Trophoblast cell (in vitro differentiated cells and primary cell): ENCODE results near the gene PNCK.
A peak's percentile ranks its signal among the peaks of the same experiment; 100 is the strongest.

Experiments
- DNase-seq, 2 donors: peaks; one replicate each; pipeline ENCODE4 v3.0.0-alpha.2; 2016
- H2AFZ ChIP-seq: 2 replicates; pipeline ENCODE4 v1.6.1; 2013; ENCODE audit warnings: low read length, moderate library complexity, mild to moderate bottlenecking; ENCODE audit not compliant: insufficient read depth, poor library complexity
- H2AK5ac ChIP-seq: 2 replicates; pipeline ENCODE4 v1.6.1; 2013; ENCODE audit warnings: mild to moderate bottlenecking, low read length
- H2BK120ac ChIP-seq: 2 replicates; pipeline ENCODE4 v1.6.1; 2013; ENCODE audit warnings: low read length, mild to moderate bottlenecking, moderate library complexity; ENCODE audit not compliant: insufficient read depth, poor library complexity
- H2BK12ac ChIP-seq: 2 replicates; pipeline ENCODE4 v1.6.1; 2013; ENCODE audit warnings: mild to moderate bottlenecking, low read length, moderate library complexity
- H2BK5ac ChIP-seq: 2 replicates; pipeline ENCODE4 v1.6.1; 2013; ENCODE audit warnings: low read length, low read depth, moderate library complexity, mild to moderate bottlenecking; ENCODE audit not compliant: poor library complexity
- H3K14ac ChIP-seq: 2 replicates; pipeline ENCODE4 v1.6.1; 2013; ENCODE audit warnings: mild to moderate bottlenecking, low read length
- H3K18ac ChIP-seq: 2 replicates; pipeline ENCODE4 v1.6.1; 2013; ENCODE audit warnings: mild to moderate bottlenecking, low read length
- H3K23ac ChIP-seq: 2 replicates; pipeline ENCODE4 v1.6.1; 2013; ENCODE audit warnings: low read length
- H3K27ac ChIP-seq: 2 replicates; pipeline ENCODE4 v1.5.1; 2013; ENCODE audit warnings: low read depth, mild to moderate bottlenecking, inconsistent platforms, low read length, moderate library complexity
- H3K27me3 ChIP-seq: 2 replicates; pipeline ENCODE4 v1.6.1; 2013; ENCODE audit warnings: inconsistent platforms, mild to moderate bottlenecking, low read length, moderate library complexity; ENCODE audit not compliant: insufficient read depth
- H3K36me3 ChIP-seq, 2 experiments: 1 replicate in 1 of 2; 2 replicates in 1 of 2; pipeline ENCODE4 v1.6.1; 2013; ENCODE audit warnings: low read length in 2 of 2, mild to moderate bottlenecking in 2 of 2, moderate library complexity in 1 of 2; ENCODE audit not compliant: insufficient read depth in 2 of 2, control insufficient read depth in 1 of 2
- H3K4ac ChIP-seq: 2 replicates; pipeline ENCODE4 v1.6.1; 2013; ENCODE audit warnings: low read depth, mild to moderate bottlenecking, low read length, moderate library complexity
- H3K4me1 ChIP-seq, 2 experiments: 1 replicate in 1 of 2; 2 replicates in 1 of 2; pipeline ENCODE4 v1.6.1; 2013; ENCODE audit warnings: low read length in 2 of 2, mild to moderate bottlenecking in 2 of 2, moderate library complexity in 1 of 2; ENCODE audit not compliant: insufficient read depth in 2 of 2, control insufficient read depth in 1 of 2
- H3K4me2 ChIP-seq: 2 replicates; pipeline ENCODE4 v1.6.1; 2013; ENCODE audit warnings: inconsistent platforms, mild to moderate bottlenecking, low read length, moderate library complexity
- H3K4me3 ChIP-seq: 2 replicates; pipeline ENCODE4 v1.5.1; 2013; ENCODE audit warnings: mild to moderate bottlenecking, low read depth, low read length, inconsistent platforms
- H3K79me1 ChIP-seq: one replicate; pipeline ENCODE4 v1.6.1; 2013; ENCODE audit warnings: low read length
- H3K79me2 ChIP-seq: 2 replicates; pipeline ENCODE4 v1.6.1; 2013; ENCODE audit warnings: low read length, mild to moderate bottlenecking; ENCODE audit not compliant: control insufficient read depth, insufficient read depth, poor library complexity
- H3K9ac ChIP-seq: 2 replicates; pipeline ENCODE4 v1.6.1; 2013; ENCODE audit warnings: mild to moderate bottlenecking, low read length
- H3K9me3 ChIP-seq: 2 replicates; pipeline ENCODE4 v1.6.1; 2013; ENCODE audit warnings: low read depth, mild to moderate bottlenecking, control low read depth, inconsistent platforms, low read length; ENCODE audit not compliant: insufficient read depth
- H4K12ac ChIP-seq: 2 replicates; pipeline ENCODE4 v1.6.1; 2013; ENCODE audit warnings: low read depth, mild to moderate bottlenecking, low read length, moderate library complexity
- H4K8ac ChIP-seq: 2 replicates; pipeline ENCODE4 v1.6.1; 2013; ENCODE audit warnings: low read depth, mild to moderate bottlenecking, low read length, moderate library complexity
- H4K91ac ChIP-seq: one replicate; pipeline ENCODE4 v1.6.1; 2013; ENCODE audit warnings: low read depth, mild to moderate bottlenecking, low read length, moderate library complexity
- WGBS: extraction: QIAGEN DNeasy Blood & Tissue Kit; methylation state at CpG from one replicate; pipeline ENCODE4 v1.1.7; 2013; ENCODE audit warnings: missing lambda C conversion rate; ENCODE audit not compliant: insufficient read length, insufficient coverage; ENCODE audit errors: extremely low coverage; 5-methylcytosine and 5-hydroxymethylcytosine counted together

Gene PNCK

DNA sequence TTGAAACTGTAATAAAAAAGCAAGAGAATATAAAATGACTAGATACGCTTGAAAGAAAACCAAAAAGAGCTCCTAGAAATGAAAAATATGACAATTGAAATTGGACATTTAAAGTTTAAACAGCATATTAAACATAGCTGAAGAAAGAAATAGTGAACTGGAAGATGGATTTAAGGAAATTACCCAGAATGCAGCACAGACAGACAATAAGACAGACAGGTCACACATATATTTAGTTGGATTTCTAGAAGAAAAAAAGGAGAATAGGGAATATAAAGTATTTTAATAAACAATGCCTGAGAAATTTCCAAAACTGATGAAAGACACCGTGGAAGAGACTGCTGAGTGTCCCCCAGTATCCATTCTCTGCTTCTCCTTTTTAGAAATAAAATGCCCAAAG lies 20.1 kb downstream of the PNCK start:
- no peak overlapping the region for H3K4me3 ChIP-seq
- no CpG with 5 or more reads among the region's 2 CpGs for WGBS

DNA sequence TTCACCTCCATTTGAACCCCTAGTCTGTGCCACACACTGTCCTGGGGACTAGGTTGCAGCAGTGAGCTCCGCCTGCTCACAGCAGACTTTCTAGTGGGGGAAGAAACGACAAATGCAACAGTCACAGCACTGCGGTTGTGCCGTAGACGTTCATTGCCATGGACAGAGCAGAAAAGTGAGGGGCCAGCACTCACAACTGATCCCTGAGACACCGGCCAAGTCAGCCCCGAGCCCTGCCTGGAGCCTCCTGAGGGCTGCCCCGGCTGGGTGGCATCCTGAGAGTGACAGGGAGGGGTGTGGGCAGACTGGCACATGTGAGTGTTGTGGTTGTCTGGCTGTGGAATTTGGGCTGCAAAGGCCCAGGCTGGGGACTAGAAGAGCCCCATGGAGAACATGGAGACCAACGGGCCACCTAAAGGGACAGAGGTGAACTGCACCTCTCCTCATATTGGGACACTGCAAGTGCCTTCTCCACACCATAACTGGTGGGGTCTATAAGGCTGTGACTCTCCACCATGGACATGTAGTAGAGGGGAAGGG lies 22.0 kb downstream of the PNCK start:
- H2AK5ac ChIP-seq = no peak overlapping the region
- no peak overlapping the region for H2BK5ac ChIP-seq
- H3K4me2 ChIP-seq = no peak overlapping the region
- no peak overlapping the region for H4K8ac ChIP-seq
- H3K4me3 ChIP-seq = no peak overlapping the region
- no peak overlapping the region for H2BK120ac ChIP-seq
- H4K91ac ChIP-seq = no peak overlapping the region
- H3K27me3 ChIP-seq = peaks cover 15% of the 10 kb centered on the region
- H3K4ac ChIP-seq = no peak overlapping the region
- H4K12ac ChIP-seq = no peak overlapping the region
- no peaks in the 10 kb centered on the region for H3K79me2 ChIP-seq
- no peak overlapping the region for H3K9ac ChIP-seq
- no peak overlapping the region for H3K27ac ChIP-seq
- no peak overlapping the region for H3K23ac ChIP-seq
- DNase-seq = peak in 1 of 2 donors; percentile 56
- H3K14ac ChIP-seq = no peak overlapping the region
- H2AFZ ChIP-seq = no peak overlapping the region
- H3K9me3 ChIP-seq = peaks cover 2% of the 10 kb centered on the region
- H2BK12ac ChIP-seq = no peak overlapping the region
- no CpG with 5 or more reads among the region's 9 CpGs for WGBS
- no peak overlapping the region for H3K18ac ChIP-seq
- H3K4me1 ChIP-seq = peaks cover 4% of the 10 kb centered on the region in 2 experiments
- no peaks in the 10 kb centered on the region for H3K36me3 ChIP-seq
- H3K79me1 ChIP-seq = no peaks in the 10 kb centered on the region

More for the DNA sequence above, 20.1 kb downstream of the PNCK start:
- H3K36me3 ChIP-seq = no peaks in the 10 kb centered on the region
- no peaks in the 10 kb centered on the region for H3K79me1 ChIP-seq
- H3K9ac ChIP-seq = no peak overlapping the region
- no peak overlapping the region for H2AFZ ChIP-seq
- H2BK12ac ChIP-seq = no peak overlapping the region
- H3K23ac ChIP-seq = no peak overlapping the region
- no peak overlapping the region for H2AK5ac ChIP-seq
- no peak overlapping the region for H3K27ac ChIP-seq
- H3K79me2 ChIP-seq = no peaks in the 10 kb centered on the region
- no peak overlapping the region for H3K14ac ChIP-seq
- H3K4me1 ChIP-seq = no peaks in the 10 kb centered on the region
- no peak overlapping the region for H2BK5ac ChIP-seq
- no peak overlapping the region for H3K4ac ChIP-seq
- no peak for DNase-seq
- H4K8ac ChIP-seq = no peak overlapping the region
- no peak overlapping the region for H3K4me2 ChIP-seq
- no peak overlapping the region for H4K12ac ChIP-seq
- H4K91ac ChIP-seq = no peak overlapping the region
- no peak overlapping the region for H3K18ac ChIP-seq
- H3K9me3 ChIP-seq = no peaks in the 10 kb centered on the region
- peaks cover 3% of the 10 kb centered on the region for H3K27me3 ChIP-seq
- no peak overlapping the region for H2BK120ac ChIP-seq

DNA sequence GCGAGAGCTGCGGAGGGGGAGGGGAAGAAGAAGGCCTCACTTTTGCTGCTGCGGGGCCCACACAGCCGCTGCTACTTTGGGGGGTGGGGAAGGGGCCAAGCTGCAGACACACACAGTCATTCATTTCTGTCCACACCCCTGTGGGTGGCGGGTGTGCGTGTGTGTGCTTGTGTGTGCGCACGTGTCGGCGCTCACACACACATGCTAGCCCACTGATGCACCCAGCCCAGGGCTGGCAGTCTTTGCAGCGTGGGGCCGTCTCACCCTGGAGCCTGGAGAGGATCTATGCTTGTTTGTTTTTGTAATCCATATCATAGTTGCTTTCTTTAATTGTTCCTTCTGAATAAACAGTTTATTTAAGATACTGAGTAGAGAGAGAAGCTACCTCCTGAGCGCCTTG lies 22.7 kb downstream of the PNCK start:
- no CpG with 5 or more reads among the region's 13 CpGs for WGBS
- H3K14ac ChIP-seq = no peak overlapping the region
- peaks cover 2% of the 10 kb centered on the region for H3K9me3 ChIP-seq

GRCh38 chrX:153649915-153650782 lies 23.5 kb downstream of the PNCK start:
- Histone ChIP-seq H3K4me1 (peaks cover 4 to 5% of the 10 kb centered on the region in 2 experiments), H3K27me3 (peaks cover 26% of the 10 kb centered on the region), H2AFZ (no peak overlapping the region)

More for the DNA sequence above, 22.7 kb downstream of the PNCK start:
- Histone ChIP-seq H3K9ac (no peak overlapping the region), H3K4me3 (no peak overlapping the region), H4K12ac (no peak overlapping the region), H2BK120ac (no peak overlapping the region), H3K79me2 (no peaks in the 10 kb centered on the region), H3K36me3 (no peaks in the 10 kb centered on the region), H3K4ac (no peak overlapping the region), H2AK5ac (no peak overlapping the region), H3K27me3 (peaks cover 22% of the 10 kb centered on the region), H3K4me1 (peaks cover 4 to 5% of the 10 kb centered on the region in 2 experiments), H3K23ac (no peak overlapping the region), H3K4me2 (no peak overlapping the region), H4K8ac (no peak overlapping the region), H3K27ac (no peak overlapping the region), H2BK5ac (no peak overlapping the region), H3K79me1 (no peaks in the 10 kb centered on the region), H4K91ac (no peak overlapping the region), H2BK12ac (no peak overlapping the region), H3K18ac (no peak overlapping the region), H2AFZ (no peak overlapping the region)
- no peak for DNase-seq

More at GRCh38 chrX:153649915-153650782, 23.5 kb downstream of the PNCK start:
- Histone ChIP-seq H3K9me3 (peaks cover 2% of the 10 kb centered on the region), H3K18ac (no peak overlapping the region), H3K4me2 (no peak overlapping the region), H3K79me1 (no peaks in the 10 kb centered on the region), H4K91ac (no peak overlapping the region), H2BK5ac (no peak overlapping the region), H3K23ac (no peak overlapping the region), H2AK5ac (no peak overlapping the region), H2BK12ac (no peak overlapping the region), H3K36me3 (no peaks in the 10 kb centered on the region), H4K12ac (no peak overlapping the region), H3K4me3 (no peak overlapping the region), H3K4ac (no peak overlapping the region), H3K27ac (no peak overlapping the region), H3K14ac (no peak overlapping the region), H3K9ac (no peak overlapping the region), H4K8ac (no peak overlapping the region), H2BK120ac (no peak overlapping the region), H3K79me2 (no peaks in the 10 kb centered on the region)
- WGBS = no CpG with 5 or more reads among the region's 41 CpGs
- DNase-seq = no peak
